Measurements from ENCODE around the gene FHIP1A. TPM values are rescaled to one million over a fixed set of nuclear protein-coding genes. Genes with fewer than 3 reads are reported as not detected.

FHIP1A gene
- total RNA-seq, 2 donors from 2014 or later, result 4.9 to 28.8 TPM

DNA sequence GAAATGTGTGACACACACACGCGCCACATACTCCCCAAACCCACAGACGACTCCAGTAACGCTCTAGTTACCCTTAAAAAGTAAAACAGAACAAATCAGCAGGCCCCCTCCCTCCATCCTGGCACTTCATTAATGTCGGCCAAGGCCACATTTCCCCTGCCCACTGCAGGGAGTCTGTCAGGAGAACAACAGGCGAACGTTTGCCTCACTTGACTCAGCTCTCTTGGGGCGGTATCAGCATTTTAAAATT lies 671 bp upstream of the FHIP1A start:
- Histone ChIP-seq H3K4me3 (peak overlapping the region; percentile 84), H3K4me1 (ENCODE audit: control insufficient read depth in 1 of 2, low read depth in 2 of 2) (peaks cover 5 to 17% of the 10 kb centered on the region in 2 donors), H3K27me3 (replicated peaks; ENCODE audit: insufficient read depth) (no peaks in the 10 kb centered on the region), H3K27ac (peak overlapping the region in 1 of 2 donors; percentile 49), H3K36me3 (no peaks in the 10 kb centered on the region), H3K9me3 (no peaks in the 10 kb centered on the region)
- no peak for DNase-seq (ENCODE audit: low spot score)
- TF ChIP-seq, protein P1, sequence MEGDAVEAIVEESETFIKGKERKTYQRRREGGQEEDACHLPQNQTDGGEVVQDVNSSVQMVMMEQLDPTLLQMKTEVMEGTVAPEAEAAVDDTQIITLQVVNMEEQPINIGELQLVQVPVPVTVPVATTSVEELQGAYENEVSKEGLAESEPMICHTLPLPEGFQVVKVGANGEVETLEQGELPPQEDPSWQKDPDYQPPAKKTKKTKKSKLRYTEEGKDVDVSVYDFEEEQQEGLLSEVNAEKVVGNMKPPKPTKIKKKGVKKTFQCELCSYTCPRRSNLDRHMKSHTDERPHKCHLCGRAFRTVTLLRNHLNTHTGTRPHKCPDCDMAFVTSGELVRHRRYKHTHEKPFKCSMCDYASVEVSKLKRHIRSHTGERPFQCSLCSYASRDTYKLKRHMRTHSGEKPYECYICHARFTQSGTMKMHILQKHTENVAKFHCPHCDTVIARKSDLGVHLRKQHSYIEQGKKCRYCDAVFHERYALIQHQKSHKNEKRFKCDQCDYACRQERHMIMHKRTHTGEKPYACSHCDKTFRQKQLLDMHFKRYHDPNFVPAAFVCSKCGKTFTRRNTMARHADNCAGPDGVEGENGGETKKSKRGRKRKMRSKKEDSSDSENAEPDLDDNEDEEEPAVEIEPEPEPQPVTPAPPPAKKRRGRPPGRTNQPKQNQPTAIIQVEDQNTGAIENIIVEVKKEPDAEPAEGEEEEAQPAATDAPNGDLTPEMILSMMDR (IDR thresholded peaks at IDR 0.05), result no peak
- ATAC-seq (ENCODE audit: insufficient number of reproducible peaks, low FRiP score, low read depth), result no peak

DNA sequence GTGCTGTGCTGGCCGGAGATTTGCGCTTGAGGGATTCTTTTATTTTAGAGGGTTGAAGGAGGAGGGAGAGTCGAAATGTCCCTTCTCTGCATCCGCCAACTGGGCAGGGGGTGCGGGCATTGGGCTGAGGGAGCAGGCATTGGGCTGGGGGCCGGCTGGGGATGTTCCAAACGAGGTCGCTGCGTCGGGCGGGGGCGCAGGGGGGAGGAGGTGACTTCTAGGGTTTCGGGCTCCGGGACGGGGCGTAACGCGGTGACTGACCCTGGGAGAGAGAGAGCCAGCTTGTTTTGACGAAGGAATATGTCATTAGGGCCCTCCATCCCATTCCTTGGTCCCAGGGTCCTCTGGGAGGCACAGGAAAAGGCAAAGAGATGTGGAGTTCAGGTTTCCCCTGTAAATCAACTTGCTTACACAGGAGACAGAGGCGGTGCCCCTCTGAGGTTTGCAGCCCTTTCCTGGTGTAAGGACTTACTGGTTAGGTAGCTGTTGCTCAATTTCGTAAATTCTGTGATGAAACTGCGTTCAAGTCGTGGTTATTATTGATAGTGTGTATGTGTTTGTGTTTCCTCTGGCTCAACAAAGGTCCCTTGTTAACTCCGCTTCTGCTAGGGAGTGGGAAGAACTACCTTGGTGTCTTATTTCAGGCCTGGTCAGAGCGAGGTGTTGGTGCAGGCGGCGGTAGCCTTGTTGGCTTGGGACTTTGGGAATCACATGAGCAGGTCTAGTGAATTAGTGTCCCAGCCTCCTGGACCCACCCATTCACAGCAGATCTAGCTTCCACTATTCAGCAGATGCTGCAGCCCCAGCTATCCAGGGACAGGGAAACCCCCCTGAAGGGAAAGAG lies 716 bp downstream of the FHIP1A start:
- Histone ChIP-seq H3K4me3 (peak overlapping the region; percentile 84), H3K27ac (no peak overlapping the region), H3K9me3 (no peaks in the 10 kb centered on the region), H3K4me1 (ENCODE audit: control insufficient read depth in 1 of 2, low read depth in 2 of 2) (peaks cover 5 to 17% of the 10 kb centered on the region in 2 donors), H3K27me3 (replicated peaks; ENCODE audit: insufficient read depth) (no peaks in the 10 kb centered on the region), H3K36me3 (no peaks in the 10 kb centered on the region)
- no peak for ATAC-seq (ENCODE audit: insufficient number of reproducible peaks, low FRiP score, low read depth)
- TF ChIP-seq, protein P1 (IDR thresholded peaks at IDR 0.05), result no peak
- DNase-seq (ENCODE audit: low spot score), result no peak

DNA sequence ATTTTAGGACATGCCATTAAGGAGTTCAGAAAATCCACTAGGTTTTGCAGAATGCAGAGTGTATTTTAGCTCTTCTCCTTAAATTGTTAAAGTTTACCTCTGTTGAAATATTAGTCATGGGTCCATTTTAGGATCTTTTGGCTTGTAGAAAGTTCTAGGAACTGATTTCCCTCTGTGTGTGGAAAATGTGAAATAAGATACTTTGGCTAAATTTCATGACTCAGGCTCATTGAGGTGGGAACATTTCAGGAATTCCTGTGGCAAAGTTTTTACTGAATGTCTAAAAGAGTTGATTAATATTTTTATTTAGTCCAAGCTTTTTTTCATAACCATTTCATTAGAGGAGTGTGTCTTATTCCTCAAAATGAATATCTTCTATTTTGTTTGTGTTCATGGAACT lies 7.0 kb downstream of the FHIP1A start:
- DNase-seq (ENCODE audit: low spot score), result no peak
- H3K36me3 ChIP-seq, result no peaks in the 10 kb centered on the region
- H3K4me1 ChIP-seq (ENCODE audit: control insufficient read depth in 1 of 2, low read depth in 2 of 2), result peaks cover 5% of the 10 kb centered on the region in 2 donors
- no peak overlapping the region for H3K4me3 ChIP-seq
- no peak overlapping the region for H3K27ac ChIP-seq
- no peaks in the 10 kb centered on the region for H3K9me3 ChIP-seq
- ATAC-seq (ENCODE audit: insufficient number of reproducible peaks, low FRiP score, low read depth), result no peak
- no peaks in the 10 kb centered on the region for H3K27me3 ChIP-seq (replicated peaks; ENCODE audit: insufficient read depth)
- TF ChIP-seq, protein P1 (IDR thresholded peaks at IDR 0.05), result no peak

DNA sequence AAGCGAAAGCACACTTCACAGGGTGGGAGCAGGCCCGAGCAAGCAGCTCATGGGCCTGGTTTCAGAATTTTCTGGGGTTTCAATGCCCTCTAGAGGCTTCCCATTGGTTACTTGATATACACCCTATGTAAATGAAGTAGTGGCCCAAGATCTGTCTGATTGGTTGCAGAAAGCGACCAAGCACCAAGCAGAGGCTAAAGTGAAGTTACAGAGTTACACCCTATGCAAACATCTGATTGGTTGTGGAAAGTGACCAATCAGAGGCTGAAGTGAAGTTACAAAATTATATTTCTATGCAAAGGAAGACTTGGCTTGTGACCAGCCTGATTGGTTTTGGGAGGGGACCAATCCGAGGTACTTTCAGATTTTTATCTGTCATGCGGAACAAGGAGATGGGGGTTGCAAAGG lies 8.2 kb downstream of the FHIP1A start:
- DNase-seq (ENCODE audit: low spot score) (no peak), ATAC-seq (ENCODE audit: insufficient number of reproducible peaks, low FRiP score, low read depth) (no peak)
- H3K36me3 ChIP-seq, result no peaks in the 10 kb centered on the region
- H3K4me3 ChIP-seq, result no peak overlapping the region
- no peak overlapping the region for H3K27ac ChIP-seq
- TF ChIP-seq, protein P1 (IDR thresholded peaks at IDR 0.05), result no peak
- H3K4me1 ChIP-seq (ENCODE audit: control insufficient read depth in 1 of 2, low read depth in 2 of 2), result peaks cover 5% of the 10 kb centered on the region in 2 donors
- no peaks in the 10 kb centered on the region for H3K27me3 ChIP-seq (replicated peaks; ENCODE audit: insufficient read depth)
- no peaks in the 10 kb centered on the region for H3K9me3 ChIP-seq

DNA sequence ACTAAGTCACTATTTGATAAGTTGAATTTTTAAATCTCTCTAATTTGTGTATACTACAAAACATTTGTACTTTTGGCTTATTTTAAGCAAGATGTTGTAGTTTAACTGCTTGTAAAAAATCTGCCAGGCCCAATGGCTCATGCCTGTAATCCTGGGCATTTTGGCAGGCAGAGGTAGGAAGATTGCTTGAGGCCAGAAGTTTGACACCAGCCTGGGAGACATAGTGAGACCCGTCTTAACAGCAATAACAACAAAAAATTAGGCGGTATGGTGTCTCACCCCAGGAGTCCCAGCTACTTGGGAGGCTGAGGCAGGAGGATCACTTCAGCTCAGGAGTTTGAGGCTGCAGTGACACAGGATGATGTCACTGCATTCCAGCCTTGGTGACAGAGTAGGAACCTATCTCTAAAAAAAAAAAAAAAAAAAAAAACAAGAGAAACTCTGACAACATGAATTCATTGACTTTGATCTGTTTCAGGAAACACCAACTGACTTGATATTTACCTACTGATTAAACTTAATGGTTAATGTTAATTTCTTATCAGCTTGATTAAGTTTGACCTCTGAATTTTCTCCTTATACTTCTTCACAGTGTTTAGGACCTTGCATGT lies 8.9 kb downstream of the FHIP1A start:
- H3K4me1 ChIP-seq (ENCODE audit: control insufficient read depth in 1 of 2, low read depth in 2 of 2), result peaks cover 5% of the 10 kb centered on the region in 2 donors
- H3K4me3 ChIP-seq, result no peak overlapping the region
- H3K27me3 ChIP-seq (replicated peaks; ENCODE audit: insufficient read depth), result no peaks in the 10 kb centered on the region
- ATAC-seq (ENCODE audit: insufficient number of reproducible peaks, low FRiP score, low read depth) (peak; percentile 39), DNase-seq (ENCODE audit: low spot score) (no peak)
- no peaks in the 10 kb centered on the region for H3K9me3 ChIP-seq
- H3K27ac ChIP-seq, result peak overlapping the region in 1 of 2 donors; percentile 13
- no peaks in the 10 kb centered on the region for H3K36me3 ChIP-seq
- TF ChIP-seq, protein P1 (IDR thresholded peaks at IDR 0.05), result no peak

All from thoracic aorta (tissue), 2 donors.